ENCODE data around the gene MRPL14. TPM values are rescaled to one million over a fixed set of nuclear protein-coding genes. Genes with fewer than 3 reads are reported as not detected.

MRPL14 gene
- total and polyA plus RNA-seq, 4 donors, result 70.8 to 219 (median 101) TPM

- Histone ChIP-seq H3K4me1 (ENCODE audit: control insufficient read depth in 5 of 5, insufficient read depth in 5 of 5, low read length in 5 of 5) (peaks cover 0 to 43% (median 4%) of the 10 kb centered on the region in 5 donors), H3K4me3 (no peak overlapping the region), H3K27me3 (ENCODE audit: control insufficient read depth in 3 of 3, insufficient read depth in 3 of 3, low read length in 2 of 3) (no peaks in the 10 kb centered on the region), H3K9ac (ENCODE audit: insufficient read depth in 1 of 2, low read length in 2 of 2) (peak overlapping the region in 1 of 2 donors; percentile 38), H3K36me3 (ENCODE audit: control insufficient read depth in 4 of 4, insufficient read depth in 4 of 4, low read length in 4 of 4) (peaks cover 0 to 23% (median 6%) of the 10 kb centered on the region in 4 donors), H3K27ac (ENCODE audit: low read depth in 1 of 2, low read length in 1 of 2) (no peak overlapping the region), H3K9me3 (ENCODE audit: control insufficient read depth in 4 of 4, insufficient read depth in 3 of 4, low read length in 3 of 4) (no peaks in the 10 kb centered on the region)
- DNase-seq, result peak; percentile 56 to 79 (median 60)
- peak; percentile 67 for ATAC-seq (ENCODE audit: insufficient read depth, low FRiP score)
- no peak for TF ChIP-seq CTCF (IDR thresholded peaks at IDR 0.05; ENCODE audit: control extremely low read depth, extremely low read depth)
- 43 to 58% methylated on average over 9 of the region's 9 CpGs for WGBS, 2 donors
These were observed 6.0 kb upstream of the MRPL14 start for GRCh38 chr6:44133003-44133931.

DNA sequence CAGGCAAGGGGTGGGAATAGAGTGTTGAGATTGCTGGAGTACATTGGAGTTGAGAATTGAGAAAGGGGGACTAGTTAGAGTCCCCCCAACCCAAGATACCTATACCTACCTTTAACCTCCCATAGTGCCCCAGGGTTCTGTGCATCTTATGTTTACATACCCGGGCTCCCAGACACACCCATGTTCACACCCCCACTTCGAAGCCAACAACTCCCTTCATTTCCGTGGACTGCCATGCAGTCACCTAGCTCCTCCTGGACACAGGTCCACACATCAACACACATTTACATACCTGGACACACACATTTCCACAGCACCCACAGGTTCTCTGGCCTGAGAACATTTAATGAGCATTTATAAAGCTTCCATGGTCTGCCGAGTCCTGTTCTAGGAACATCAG, 5.2 kb upstream of the MRPL14 start:
- ATAC-seq (ENCODE audit: insufficient read depth, low FRiP score), result no peak
- TF ChIP-seq CTCF (IDR thresholded peaks at IDR 0.05; ENCODE audit: control extremely low read depth, extremely low read depth), result no peak
- Histone ChIP-seq H3K9me3 (ENCODE audit: control insufficient read depth in 4 of 4, insufficient read depth in 3 of 4, low read length in 3 of 4) (no peaks in the 10 kb centered on the region), H3K36me3 (ENCODE audit: control insufficient read depth in 4 of 4, insufficient read depth in 4 of 4, low read length in 4 of 4) (peaks cover 0 to 23% (median 5%) of the 10 kb centered on the region in 4 donors), H3K4me1 (ENCODE audit: control insufficient read depth in 5 of 5, insufficient read depth in 5 of 5, low read length in 5 of 5) (peaks cover 0 to 45% (median 4%) of the 10 kb centered on the region in 5 donors), H3K27me3 (ENCODE audit: control insufficient read depth in 3 of 3, insufficient read depth in 3 of 3, low read length in 2 of 3) (no peaks in the 10 kb centered on the region), H3K27ac (ENCODE audit: low read depth in 1 of 2, low read length in 1 of 2) (no peak overlapping the region), H3K9ac (ENCODE audit: insufficient read depth in 1 of 2, low read length in 2 of 2) (peak overlapping the region in 1 of 2 donors; percentile 38), H3K4me3 (no peak overlapping the region)
- WGBS, 2 donors, result 71 to 81% methylated on average over 4 of the region's 4 CpGs
- DNase-seq, result no peak

- DNase-seq, result no peak
- H3K9me3 ChIP-seq (ENCODE audit: control insufficient read depth in 4 of 4, insufficient read depth in 3 of 4, low read length in 3 of 4), result no peaks in the 10 kb centered on the region
- no peaks in the 10 kb centered on the region for H3K27me3 ChIP-seq (ENCODE audit: control insufficient read depth in 3 of 3, insufficient read depth in 3 of 3, low read length in 2 of 3)
- H3K27ac ChIP-seq (ENCODE audit: low read depth in 1 of 2, low read length in 1 of 2), result no peak overlapping the region
- H3K4me3 ChIP-seq, result no peak overlapping the region
- H3K4me1 ChIP-seq (ENCODE audit: control insufficient read depth in 5 of 5, insufficient read depth in 5 of 5, low read length in 5 of 5), result peaks cover 0 to 45% (median 4%) of the 10 kb centered on the region in 5 donors
- 74 to 78% methylated on average over 2 of the region's 2 CpGs for WGBS, 2 donors
- TF ChIP-seq CTCF (IDR thresholded peaks at IDR 0.05; ENCODE audit: control extremely low read depth, extremely low read depth), result no peak
- H3K9ac ChIP-seq (ENCODE audit: insufficient read depth in 1 of 2, low read length in 2 of 2), result no peak overlapping the region
- H3K36me3 ChIP-seq (ENCODE audit: control insufficient read depth in 4 of 4, insufficient read depth in 4 of 4, low read length in 4 of 4), result peaks cover 0 to 18% (median under 1%) of the 10 kb centered on the region in 4 donors
- ATAC-seq (ENCODE audit: insufficient read depth, low FRiP score), result no peak
These were observed 4.6 kb upstream of the MRPL14 start for GRCh38 chr6:44131892-44132291.

All from lung (tissue), 12 donors.